Measurements from ENCODE around the gene MYO1B. TPM values are rescaled to one million over a fixed set of nuclear protein-coding genes. Genes with fewer than 3 reads are reported as not detected.

Gene MYO1B
- polyA plus RNA-seq, 3 donors: 0.01 TPM; not detected in 2

- no peak overlapping the region for H2AFZ ChIP-seq (ENCODE audit: insufficient read depth, low read depth, low read length, poor library complexity, severe bottlenecking)
- no peaks in the 10 kb centered on the region for H3K36me3 ChIP-seq (replicated peaks in 1 of 2; ENCODE audit: control insufficient read depth in 1 of 2, insufficient read depth in 2 of 2, low read length in 2 of 2)
- H3K9me3 ChIP-seq (replicated peaks in 1 of 2; ENCODE audit: control insufficient read depth in 1 of 2, insufficient read depth in 1 of 2, low read length in 2 of 2): no peaks in the 10 kb centered on the region
- H3K27ac Mint-ChIP-seq: no peak overlapping the region
- H3K4me2 ChIP-seq (replicated peaks; ENCODE audit: extremely low read depth, low read length, poor library complexity, severe bottlenecking): no peak overlapping the region
- TF ChIP-seq CTCF (IDR thresholded peaks at IDR 0.05): no peak
- no peaks in the 10 kb centered on the region for H3K36me3 Mint-ChIP-seq
- no peaks in the 10 kb centered on the region for H3K79me2 ChIP-seq (ENCODE audit: insufficient read depth, low read length)
- H3K9me3 Mint-ChIP-seq: peaks cover 0 to 2% (median 0%) of the 10 kb centered on the region in 7 donors
- H3K27me3 Mint-ChIP-seq (ENCODE audit: low read depth in 3 of 3): no peaks in the 10 kb centered on the region
- no peak overlapping the region for H3K27ac ChIP-seq (ENCODE audit: low read depth in 1 of 2, low read length in 2 of 2)
- H3K4me1 ChIP-seq (ENCODE audit: control insufficient read depth in 1 of 2, insufficient read depth in 2 of 2, low read length in 2 of 2): no peaks in the 10 kb centered on the region
- intact Hi-C loops (cut with micrococcal nuclease): no loop called here
- no peaks in the 10 kb centered on the region for H3K4me1 Mint-ChIP-seq
- no peak overlapping the region for H3K9ac ChIP-seq (ENCODE audit: insufficient read depth, low read length, poor library complexity, severe bottlenecking)
- H4K20me1 ChIP-seq (ENCODE audit: insufficient read depth, low read length): no peaks in the 10 kb centered on the region
- no peak for DNase-seq
- no peak overlapping the region for H3K4me3 ChIP-seq (replicated peaks in 1 of 3; ENCODE audit: low read depth in 2 of 3, low read length in 3 of 3)
- no peak overlapping the region for H3K4me3 Mint-ChIP-seq
- H3K27me3 ChIP-seq (ENCODE audit: control insufficient read depth in 2 of 2, insufficient read depth in 2 of 2, low read length in 2 of 2): no peaks in the 10 kb centered on the region
- WGBS (ENCODE audit: insufficient coverage): 95% methylated on average over 11 of the region's 13 CpGs
These were observed 35.9 kb downstream of the MYO1B start for GRCh38 chr2:191280834-191281756.

GRCh38 chr2:191285252-191285651, 40.0 kb downstream of the MYO1B start:
- H3K4me3 Mint-ChIP-seq: no peak overlapping the region
- no peak for TF ChIP-seq CTCF (IDR thresholded peaks at IDR 0.05)
- H2AFZ ChIP-seq (ENCODE audit: insufficient read depth, low read depth, low read length, poor library complexity, severe bottlenecking): no peak overlapping the region
- no peak overlapping the region for H3K9ac ChIP-seq (ENCODE audit: insufficient read depth, low read length, poor library complexity, severe bottlenecking)
- 67% methylated on average over 6 of the region's 11 CpGs for WGBS (ENCODE audit: insufficient coverage)
- no peaks in the 10 kb centered on the region for H3K79me2 ChIP-seq (ENCODE audit: insufficient read depth, low read length)
- no peaks in the 10 kb centered on the region for H3K27me3 Mint-ChIP-seq (ENCODE audit: low read depth in 3 of 3)
- intact Hi-C loops (cut with micrococcal nuclease): no loop called here
- no peaks in the 10 kb centered on the region for H4K20me1 ChIP-seq (ENCODE audit: insufficient read depth, low read length)
- H3K27ac ChIP-seq (ENCODE audit: low read depth in 1 of 2, low read length in 2 of 2): no peak overlapping the region
- H3K27ac Mint-ChIP-seq: no peak overlapping the region
- H3K4me2 ChIP-seq (replicated peaks; ENCODE audit: extremely low read depth, low read length, poor library complexity, severe bottlenecking): no peak overlapping the region
- H3K36me3 Mint-ChIP-seq: no peaks in the 10 kb centered on the region
- H3K9me3 Mint-ChIP-seq: peaks cover 0 to 2% (median 0%) of the 10 kb centered on the region in 7 donors
- no peaks in the 10 kb centered on the region for H3K4me1 ChIP-seq (ENCODE audit: control insufficient read depth in 1 of 2, insufficient read depth in 2 of 2, low read length in 2 of 2)
- no peaks in the 10 kb centered on the region for H3K9me3 ChIP-seq (replicated peaks in 1 of 2; ENCODE audit: control insufficient read depth in 1 of 2, insufficient read depth in 1 of 2, low read length in 2 of 2)
- H3K36me3 ChIP-seq (replicated peaks in 1 of 2; ENCODE audit: control insufficient read depth in 1 of 2, insufficient read depth in 2 of 2, low read length in 2 of 2): no peaks in the 10 kb centered on the region
- DNase-seq: no peak
- no peak overlapping the region for H3K4me3 ChIP-seq (replicated peaks in 1 of 3; ENCODE audit: low read depth in 2 of 3, low read length in 3 of 3)
- no peaks in the 10 kb centered on the region for H3K4me1 Mint-ChIP-seq
- no peaks in the 10 kb centered on the region for H3K27me3 ChIP-seq (ENCODE audit: control insufficient read depth in 2 of 2, insufficient read depth in 2 of 2, low read length in 2 of 2)

Data from CD14-positive monocyte (primary cell).